NK-92 (cell line): ENCODE measurements around the gene HCFC2.

Experiments used
- DNase-seq: peaks from one replicate; lab custom pipeline; 2025; ENCODE audit not compliant: unreplicated experiment; lab: John Stamatoyannopoulos, UW

Gene HCFC2

GRCh38 chr12:104152685-104153241 is 88.4 kb downstream of the HCFC2 start:
- no peak for DNase-seq

DNA sequence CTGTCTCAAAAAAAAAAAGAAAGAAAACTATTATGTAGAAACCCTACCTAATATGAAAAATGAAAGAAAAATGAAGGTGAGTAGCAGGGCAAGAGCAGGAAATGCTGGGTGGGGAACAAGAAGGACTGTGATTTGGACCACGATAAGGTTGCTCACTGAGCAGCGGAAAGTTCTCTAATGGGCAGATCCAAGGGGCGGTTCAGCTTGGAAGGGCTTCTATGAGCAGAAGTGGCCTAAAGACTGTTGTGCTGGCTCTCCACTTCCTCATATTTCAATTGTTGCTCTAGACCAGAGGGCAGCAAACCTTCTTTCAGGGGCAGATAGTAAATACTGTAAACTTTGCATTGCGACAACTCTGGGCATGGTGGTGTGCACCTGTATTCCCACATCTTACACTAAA is 90.0 kb downstream of the HCFC2 start:
- DNase-seq = no peak

DNA sequence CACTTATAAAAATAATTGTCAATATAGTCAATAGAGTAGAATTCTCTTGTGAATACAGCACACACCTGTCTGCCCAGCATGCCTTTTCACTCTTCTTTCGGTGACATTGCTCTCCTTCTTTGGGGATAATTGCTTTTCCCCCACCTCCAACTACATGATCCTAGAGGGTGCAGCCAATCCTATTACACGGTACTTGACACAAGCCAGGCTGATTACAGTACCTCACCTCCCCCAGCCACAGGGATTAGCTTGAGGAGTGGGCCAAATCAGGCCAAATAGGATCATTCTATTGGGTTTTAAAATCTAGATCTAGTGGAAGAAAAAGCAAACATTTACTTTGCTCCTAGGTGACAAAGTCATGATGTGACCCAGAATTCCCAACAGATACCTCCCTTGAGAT is 90.5 kb downstream of the HCFC2 start:
- no peak for DNase-seq
